Measurements from ENCODE around the gene PEX12. TPM values are rescaled to one million over a fixed set of nuclear protein-coding genes. Genes with fewer than 3 reads are reported as not detected.
A peak's percentile ranks its signal among the peaks of the same experiment; 100 is the strongest.

Gene PEX12
- total and polyA plus RNA-seq, 9 of the 15 experiments (the other 6 are each of a cell fraction or from before 2014, with no cell fraction given) = 4.0 to 12.4 (median 6.4) TPM

DNA sequence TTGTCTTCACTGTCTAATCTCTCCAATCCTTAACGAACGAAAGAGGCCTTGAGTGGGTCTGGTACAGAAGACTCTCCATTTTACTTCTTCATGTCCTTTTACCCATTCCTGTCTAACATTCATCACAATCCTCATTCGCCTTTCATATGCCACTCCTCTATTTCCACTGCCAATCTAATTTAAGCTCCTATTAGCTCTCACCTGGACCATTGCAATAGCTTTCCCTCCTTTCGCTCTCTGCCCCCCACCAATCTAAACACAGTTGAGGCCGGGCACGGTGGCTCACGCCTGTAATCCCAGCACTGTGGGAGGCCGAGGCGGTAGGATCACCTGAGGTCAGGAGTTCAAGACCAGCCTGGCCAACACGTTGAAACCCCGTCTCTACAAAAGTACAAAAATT lies 11.4 kb downstream of the PEX12 start (continued):
- TF ChIP-seq HNRNPLL (IDR thresholded peaks at IDR 0.05; ENCODE audit: low read depth, low read length, poor library complexity, severe bottlenecking) (no peak), NR2F6 (CRISPR knock-in tag; IDR thresholded peaks at IDR 0.05) (no peak), NR1H2 (CRISPR knock-in tag; IDR thresholded peaks at IDR 0.05) (no peak), ARID2 (IDR thresholded peaks at IDR 0.05) (0 out of 2 replicates have a peak, but pooled peaks have one; percentile 36), ZBTB8A (IDR thresholded peaks at IDR 0.05; ENCODE audit: partially characterized antibody) (no peak), MITF (IDR thresholded peaks at IDR 0.05) (no peak), HDAC3 (IDR thresholded peaks at IDR 0.05; ENCODE audit: borderline replicate concordance, partially characterized antibody) (no peak), ZNF280B (CRISPR knock-in tag; IDR thresholded peaks at IDR 0.05) (no peak), ZNF639 (CRISPR knock-in tag; conservative IDR thresholded peaks at IDR 0.05 in 1 of 2, IDR thresholded peaks at IDR 0.05 in 1 of 2) (no peak)
- TF ChIP-seq, protein P1, sequence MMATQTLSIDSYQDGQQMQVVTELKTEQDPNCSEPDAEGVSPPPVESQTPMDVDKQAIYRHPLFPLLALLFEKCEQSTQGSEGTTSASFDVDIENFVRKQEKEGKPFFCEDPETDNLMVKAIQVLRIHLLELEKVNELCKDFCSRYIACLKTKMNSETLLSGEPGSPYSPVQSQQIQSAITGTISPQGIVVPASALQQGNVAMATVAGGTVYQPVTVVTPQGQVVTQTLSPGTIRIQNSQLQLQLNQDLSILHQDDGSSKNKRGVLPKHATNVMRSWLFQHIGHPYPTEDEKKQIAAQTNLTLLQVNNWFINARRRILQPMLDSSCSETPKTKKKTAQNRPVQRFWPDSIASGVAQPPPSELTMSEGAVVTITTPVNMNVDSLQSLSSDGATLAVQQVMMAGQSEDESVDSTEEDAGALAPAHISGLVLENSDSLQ (IDR thresholded peaks at IDR 0.05) = peak; percentile 65
- TF ChIP-seq, protein P2, sequence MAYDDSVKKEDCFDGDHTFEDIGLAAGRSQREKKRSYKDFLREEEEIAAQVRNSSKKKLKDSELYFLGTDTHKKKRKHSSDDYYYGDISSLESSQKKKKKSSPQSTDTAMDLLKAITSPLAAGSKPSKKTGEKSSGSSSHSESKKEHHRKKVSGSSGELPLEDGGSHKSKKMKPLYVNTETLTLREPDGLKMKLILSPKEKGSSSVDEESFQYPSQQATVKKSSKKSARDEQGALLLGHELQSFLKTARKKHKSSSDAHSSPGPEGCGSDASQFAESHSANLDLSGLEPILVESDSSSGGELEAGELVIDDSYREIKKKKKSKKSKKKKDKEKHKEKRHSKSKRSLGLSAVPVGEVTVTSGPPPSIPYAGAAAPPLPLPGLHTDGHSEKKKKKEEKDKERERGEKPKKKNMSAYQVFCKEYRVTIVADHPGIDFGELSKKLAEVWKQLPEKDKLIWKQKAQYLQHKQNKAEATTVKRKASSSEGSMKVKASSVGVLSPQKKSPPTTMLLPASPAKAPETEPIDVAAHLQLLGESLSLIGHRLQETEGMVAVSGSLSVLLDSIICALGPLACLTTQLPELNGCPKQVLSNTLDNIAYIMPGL (CRISPR knock-in tag; IDR thresholded peaks at IDR 0.05) = no peak
- TF ChIP-seq, protein P3, sequence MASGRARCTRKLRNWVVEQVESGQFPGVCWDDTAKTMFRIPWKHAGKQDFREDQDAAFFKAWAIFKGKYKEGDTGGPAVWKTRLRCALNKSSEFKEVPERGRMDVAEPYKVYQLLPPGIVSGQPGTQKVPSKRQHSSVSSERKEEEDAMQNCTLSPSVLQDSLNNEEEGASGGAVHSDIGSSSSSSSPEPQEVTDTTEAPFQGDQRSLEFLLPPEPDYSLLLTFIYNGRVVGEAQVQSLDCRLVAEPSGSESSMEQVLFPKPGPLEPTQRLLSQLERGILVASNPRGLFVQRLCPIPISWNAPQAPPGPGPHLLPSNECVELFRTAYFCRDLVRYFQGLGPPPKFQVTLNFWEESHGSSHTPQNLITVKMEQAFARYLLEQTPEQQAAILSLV (tag; IDR thresholded peaks at IDR 0.05) = no peak
- TF ChIP-seq, protein P4, sequence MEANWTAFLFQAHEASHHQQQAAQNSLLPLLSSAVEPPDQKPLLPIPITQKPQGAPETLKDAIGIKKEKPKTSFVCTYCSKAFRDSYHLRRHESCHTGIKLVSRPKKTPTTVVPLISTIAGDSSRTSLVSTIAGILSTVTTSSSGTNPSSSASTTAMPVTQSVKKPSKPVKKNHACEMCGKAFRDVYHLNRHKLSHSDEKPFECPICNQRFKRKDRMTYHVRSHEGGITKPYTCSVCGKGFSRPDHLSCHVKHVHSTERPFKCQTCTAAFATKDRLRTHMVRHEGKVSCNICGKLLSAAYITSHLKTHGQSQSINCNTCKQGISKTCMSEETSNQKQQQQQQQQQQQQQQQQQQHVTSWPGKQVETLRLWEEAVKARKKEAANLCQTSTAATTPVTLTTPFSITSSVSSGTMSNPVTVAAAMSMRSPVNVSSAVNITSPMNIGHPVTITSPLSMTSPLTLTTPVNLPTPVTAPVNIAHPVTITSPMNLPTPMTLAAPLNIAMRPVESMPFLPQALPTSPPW (CRISPR knock-in tag; IDR thresholded peaks at IDR 0.05) = no peak
- TF ChIP-seq, protein P5, sequence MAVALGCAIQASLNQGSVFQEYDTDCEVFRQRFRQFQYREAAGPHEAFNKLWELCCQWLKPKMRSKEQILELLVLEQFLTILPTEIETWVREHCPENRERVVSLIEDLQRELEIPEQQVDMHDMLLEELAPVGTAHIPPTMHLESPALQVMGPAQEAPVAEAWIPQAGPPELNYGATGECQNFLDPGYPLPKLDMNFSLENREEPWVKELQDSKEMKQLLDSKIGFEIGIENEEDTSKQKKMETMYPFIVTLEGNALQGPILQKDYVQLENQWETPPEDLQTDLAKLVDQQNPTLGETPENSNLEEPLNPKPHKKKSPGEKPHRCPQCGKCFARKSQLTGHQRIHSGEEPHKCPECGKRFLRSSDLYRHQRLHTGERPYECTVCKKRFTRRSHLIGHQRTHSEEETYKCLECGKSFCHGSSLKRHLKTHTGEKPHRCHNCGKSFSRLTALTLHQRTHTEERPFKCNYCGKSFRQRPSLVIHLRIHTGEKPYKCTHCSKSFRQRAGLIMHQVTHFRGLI (CRISPR knock-in tag; IDR thresholded peaks at IDR 0.05) = no peak

Data from K562 (cell line).